T47D (cell line): ENCODE results near the gene MOV10L1.
A peak's percentile ranks its signal among the peaks of the same experiment; 100 is the strongest.

Source experiments
- DNase-seq, 2 experiments: peaks; one replicate each; pipeline versions ENCODE4 v3.0.0 to v3.0.0-alpha.2; 2011 to 2012; ENCODE audit warnings: low read depth in 1 of 2, low spot score in 1 of 2
- JUND ChIP-seq: IDR thresholded peaks from 2 replicates; pipeline ENCODE4 v1.6.1; 2012; ENCODE audit warnings: low read depth
- in situ Hi-C: cut with HindIII; loops from 2 replicates; pipeline ENCODE4 v1.10.0; 2016; ENCODE audit warnings: low sequenced_read_pairs, low pct_unique_long_range_greater_than_20kb

The MOV10L1 gene

GRCh38 chr22:50194037-50194805 is 104.4 kb downstream of the MOV10L1 start:
- in situ Hi-C loops = no loop called here
- no peak for TF ChIP-seq JUND
- no peak for DNase-seq

- TF ChIP-seq JUND = no peak
- in situ Hi-C loops = no loop called here
- DNase-seq = no peak
Measured at GRCh38 chr22:50196256-50196655, 106.5 kb downstream of the MOV10L1 start.

- no peak for TF ChIP-seq JUND
- no peak for DNase-seq
- in situ Hi-C loops = no loop called here
Measured at GRCh38 chr22:50197000-50197800, 107.4 kb downstream of the MOV10L1 start.

- TF ChIP-seq JUND = no peak
- no peak for DNase-seq
- in situ Hi-C loops = no loop called here
Measured at GRCh38 chr22:50197856-50198623, 108.2 kb downstream of the MOV10L1 start.

- no peak for DNase-seq
- in situ Hi-C loops = no loop called here
- no peak for TF ChIP-seq JUND
Measured at GRCh38 chr22:50198624-50199017, 108.8 kb downstream of the MOV10L1 start.

GRCh38 chr22:50199251-50199721 is 109.5 kb downstream of the MOV10L1 start:
- TF ChIP-seq JUND = no peak
- DNase-seq = no peak
- in situ Hi-C loops = no loop called here

- DNase-seq = no peak
- TF ChIP-seq JUND = no peak
- in situ Hi-C loops = no loop called here
Measured at GRCh38 chr22:50199829-50200460, 110.1 kb downstream of the MOV10L1 start.

GRCh38 chr22:50200461-50201190 is 110.8 kb downstream of the MOV10L1 start, which contains the start of gene SELENOO:
SELENOO (plus strand) TSS chr22:50201011; CDS start chr22:50201037, 26 bp downstream.
- no peak for TF ChIP-seq JUND
- peak; percentile 87 to 99 for DNase-seq
- in situ Hi-C loops = no loop called here

GRCh38 chr22:50201191-50202129 is 111.7 kb downstream of the MOV10L1 start:
- TF ChIP-seq JUND = no peak
- in situ Hi-C loops = no loop called here
- no peak for DNase-seq

- in situ Hi-C loops = no loop called here
- no peak for DNase-seq
- TF ChIP-seq JUND = no peak
Measured at GRCh38 chr22:50202130-50202666, 112.4 kb downstream of the MOV10L1 start.
